HCT116 (cell line): ENCODE results near the gene TBC1D3G. TPM values are rescaled to one million over a fixed set of nuclear protein-coding genes. Genes with fewer than 3 reads are reported as not detected.
"Not testable (repeated sequence)": the region's sequence is repeated elsewhere in the genome, so short reads cannot be mapped to it uniquely, and the experiment has no call there.

Source experiments
- ATAC-seq: fragments of 200-7000 bp; cut with Tn5 transposase; 2 replicates; pipeline ENCODE4 v1.9.1; 2020; ENCODE audit warnings: mild to moderate bottlenecking, moderate library complexity
- Bru-seq: library from RNA; stranded (reverse); fragments of 400-500 nt; gene quantifications from one replicate; lab custom pipeline; 2021; lab: Mats Ljungman, UMichigan
- BruChase-seq, 2 experiments: library from RNA; stranded (reverse); fragments of 400-500 nt; gene quantifications; one replicate each; lab custom pipeline; 2021; lab: Mats Ljungman, UMichigan
- BruUV-seq: library from RNA; stranded (reverse); fragments of 400-500 nt; replicated peaks from 2 replicates; lab custom pipeline; 2021; lab: Mats Ljungman, UMichigan
- CTCF ChIA-PET: fragments of 300-600 bp; sonication (Branson Sonifier 250); formaldehyde crosslinking; loops from one replicate; lab custom pipeline; 2021; ENCODE audit warnings: antibody characterized with exemption; lab: Charles Lee
- POLR2A ChIA-PET: fragments of 300-600, 350-600 bp; sonication (Branson Sonifier 250); formaldehyde crosslinking; loops from one replicate; lab custom pipeline; 2021; ENCODE audit warnings: antibody characterized with exemption; lab: Charles Lee
- RAD21 ChIA-PET, 2 experiments: fragments of 300-600 bp; sonication (Branson Sonifier 250); formaldehyde crosslinking; loops; one replicate each; lab custom pipeline; 2023; ENCODE audit warnings: low total read pairs in 2 of 2; ENCODE audit not compliant: uncharacterized antibody in 2 of 2, unreplicated experiment in 2 of 2, low non-redundant PET in 1 of 2; lab: Charles Lee
- DNase-seq: peaks from one replicate; pipeline ENCODE4 v3.0.0-alpha.2; 2010; ENCODE audit warnings: low read depth, low spot score
- H2AFZ ChIP-seq: fragments of 200-600 bp; shearing (Covaris generic), sonication (generic); 2 replicates; pipeline ENCODE4 v1.6.1; 2017; ENCODE audit warnings: low read depth, mixed run types, mixed read lengths, antibody characterized with exemption, low read length; ENCODE audit not compliant: poor library complexity, severe bottlenecking
- H3K27ac ChIP-seq: 2 replicates; pipeline ENCODE4 v1.5.1; 2012; ENCODE audit warnings: low read depth, low read length
- H3K27me3 ChIP-seq: fragments of 200-600 bp; sonication (generic); 2 replicates; pipeline ENCODE4 v1.6.1; 2016; ENCODE audit warnings: mixed run types, low read length, mixed read lengths; ENCODE audit not compliant: insufficient read depth
- H3K36me3 ChIP-seq, 2 experiments: fragments of 200-500 bp in 1 of 2; fragments of 200-600 bp in 1 of 2; sonication (Bioruptor generic) in 1 of 2; sonication (generic) in 1 of 2; 2 replicates each; pipeline versions ENCODE4 v1.5.1 to v1.6.1; 2014 to 2016; ENCODE audit warnings: low read length in 2 of 2, inconsistent platforms in 1 of 2, mixed read lengths in 1 of 2, mixed run types in 1 of 2; ENCODE audit not compliant: insufficient read depth in 2 of 2, control insufficient read depth in 1 of 2
- H3K4me1 ChIP-seq, 2 experiments: fragments of 200-600 bp in 1 of 2; sonication (generic) in 1 of 2; 2 replicates each; pipeline versions ENCODE4 v1.5.1 to v1.6.1; 2012 to 2017; ENCODE audit warnings: low read length in 2 of 2, inconsistent platforms in 1 of 2, mild to moderate bottlenecking in 1 of 2, mixed read lengths in 1 of 2, mixed run types in 1 of 2, moderate library complexity in 1 of 2; ENCODE audit not compliant: insufficient read depth in 2 of 2, control insufficient read depth in 1 of 2
- H3K4me2 ChIP-seq: fragments of 200-600 bp; sonication (generic); 2 replicates; pipeline ENCODE4 v1.6.1; 2017; ENCODE audit warnings: mixed run types, low read length, mixed read lengths
- H3K4me3 ChIP-seq, 2 experiments: fragments of 200-600 bp in 1 of 2; sonication (generic) in 1 of 2; replicated peaks in 1 of 2; 2 replicates each; pipeline ENCODE4 v1.5.1; 2011 to 2016; ENCODE audit warnings: low read length in 2 of 2, control low read depth in 1 of 2, low read depth in 1 of 2, mild to moderate bottlenecking in 1 of 2, mixed read lengths in 1 of 2, mixed run types in 1 of 2
- H3K79me2 ChIP-seq: fragments of 200-600 bp; sonication (generic); 2 replicates; pipeline ENCODE4 v1.6.1; 2017; ENCODE audit warnings: mild to moderate bottlenecking, mixed run types, low read length, moderate library complexity, mixed read lengths; ENCODE audit not compliant: insufficient read depth
- H3K9ac ChIP-seq: fragments of 200-600 bp; sonication (generic); 2 replicates; pipeline ENCODE4 v1.6.1; 2016; ENCODE audit warnings: low read length, mixed read lengths
- H3K9me2 ChIP-seq: fragments of 200-600 bp; sonication (generic), shearing (Covaris generic); 2 replicates; pipeline ENCODE4 v1.6.1; 2017; ENCODE audit warnings: mixed run types, mild to moderate bottlenecking, moderate library complexity; ENCODE audit not compliant: insufficient read depth
- H3K9me3 ChIP-seq, 2 experiments: fragments of 200-500 bp in 1 of 2; fragments of 200-600 bp in 1 of 2; sonication (Bioruptor generic) in 1 of 2; sonication (generic) in 1 of 2; 2 replicates each; pipeline ENCODE4 v1.6.1; 2014 to 2017; ENCODE audit warnings: low read length in 2 of 2, mixed read lengths in 2 of 2, inconsistent platforms in 1 of 2, low read depth in 1 of 2, mild to moderate bottlenecking in 1 of 2, mixed run types in 1 of 2, moderate library complexity in 1 of 2; ENCODE audit not compliant: control insufficient read depth in 1 of 2, insufficient read depth in 1 of 2
- H4K20me1 ChIP-seq: fragments of 200-600 bp; sonication (generic), shearing (Covaris generic); 2 replicates; pipeline ENCODE4 v1.6.1; 2017; ENCODE audit warnings: mixed run types, mild to moderate bottlenecking, moderate library complexity; ENCODE audit not compliant: insufficient read depth
- intact Hi-C: fragments of 100-400 bp; cut with micrococcal nuclease; formaldehyde crosslinking; loops from 2 replicates; pipeline ENCODE4 v1.10.0; 2022
- long read RNA-seq: library from polyadenylated mRNA; unstranded; transcript quantifications from one replicate; pipeline ENCODE4 v2.0.0, GENCODE V29; 2021; ENCODE audit not compliant: unreplicated experiment
- polyA plus RNA-seq: library from polyadenylated mRNA; unstranded; fragments of >200 nt; gene quantifications from 2 replicates; pipeline ENCODE4 v1.2.1, GENCODE V29; 2012; ENCODE audit warnings: missing spikeins
- total RNA-seq: library from RNA; stranded (reverse); gene quantifications from one replicate; pipeline ENCODE4 v1.2.1, GENCODE V29; 2021; ENCODE audit not compliant: unreplicated experiment

Gene TBC1D3G
- total RNA-seq (not detected), Bru-seq, nascent RNA (not detected), BruChase-seq, experiment 1, labeled RNA remaining after a 6-hour chase (percentile 4 among the genes with signal in this experiment), BruChase-seq, experiment 2, labeled RNA remaining after a 2-hour chase (percentile 4 among the genes with signal in this experiment)
- polyA plus RNA-seq: not detected in 2 replicates
- long read RNA-seq, partial matches to known transcripts: 0 of 1 reads
- long read RNA-seq, other reads (novel, unspliced or antisense): 1 of 1 reads

GRCh38 chr17:36323584-36323983 lies at the start of gene TBC1D3G:
Gene TBC1D3G (plus strand): TSS chr17:36323884. CDS start chr17:36325412, 1,528 bp downstream.
- intact Hi-C loops, ATAC-seq, H3K9me2 ChIP-seq, H3K4me1 ChIP-seq, H3K27ac ChIP-seq, H3K4me3 ChIP-seq, POLR2A ChIA-PET, H3K4me2 ChIP-seq, H3K79me2 ChIP-seq, RAD21 ChIA-PET, DNase-seq, H3K36me3 ChIP-seq, H3K27me3 ChIP-seq, H3K9ac ChIP-seq, H2AFZ ChIP-seq, H4K20me1 ChIP-seq, BruUV-seq, CTCF ChIA-PET, H3K9me3 ChIP-seq: not testable (repeated sequence)

- BruUV-seq, H3K4me2 ChIP-seq, H3K4me1 ChIP-seq, H3K79me2 ChIP-seq, intact Hi-C loops, DNase-seq, RAD21 ChIA-PET, H4K20me1 ChIP-seq, CTCF ChIA-PET, H3K27ac ChIP-seq, H3K9me2 ChIP-seq, H3K4me3 ChIP-seq, H3K36me3 ChIP-seq, POLR2A ChIA-PET, H3K9me3 ChIP-seq, H3K9ac ChIP-seq, H2AFZ ChIP-seq, H3K27me3 ChIP-seq: not testable (repeated sequence)
- peak; percentile 87 for ATAC-seq
These were observed 40.4 kb upstream of the TBC1D3G start for GRCh38 chr17:36283256-36283655.

GRCh38 chr17:36284219-36284618 lies 39.5 kb upstream of the TBC1D3G start:
- H3K79me2 ChIP-seq, H3K9me2 ChIP-seq, CTCF ChIA-PET, POLR2A ChIA-PET, H3K4me2 ChIP-seq, H3K36me3 ChIP-seq, H3K9ac ChIP-seq, H3K4me1 ChIP-seq, H3K27ac ChIP-seq, H3K27me3 ChIP-seq, ATAC-seq, H3K4me3 ChIP-seq, intact Hi-C loops, DNase-seq, BruUV-seq, H4K20me1 ChIP-seq, H2AFZ ChIP-seq, RAD21 ChIA-PET, H3K9me3 ChIP-seq: not testable (repeated sequence)

- H3K27me3 ChIP-seq, H2AFZ ChIP-seq, H3K9me2 ChIP-seq, H3K79me2 ChIP-seq, H3K9me3 ChIP-seq, H3K27ac ChIP-seq, DNase-seq, intact Hi-C loops, H3K9ac ChIP-seq, H3K4me1 ChIP-seq, H3K4me3 ChIP-seq, RAD21 ChIA-PET, H4K20me1 ChIP-seq, POLR2A ChIA-PET, H3K36me3 ChIP-seq, H3K4me2 ChIP-seq, BruUV-seq, CTCF ChIA-PET: not testable (repeated sequence)
- peak; percentile 70 for ATAC-seq
These were observed 33.6 kb upstream of the TBC1D3G start for GRCh38 chr17:36289965-36290612.
